ENCODE data around the gene PRELP.

Gene PRELP

DNA sequence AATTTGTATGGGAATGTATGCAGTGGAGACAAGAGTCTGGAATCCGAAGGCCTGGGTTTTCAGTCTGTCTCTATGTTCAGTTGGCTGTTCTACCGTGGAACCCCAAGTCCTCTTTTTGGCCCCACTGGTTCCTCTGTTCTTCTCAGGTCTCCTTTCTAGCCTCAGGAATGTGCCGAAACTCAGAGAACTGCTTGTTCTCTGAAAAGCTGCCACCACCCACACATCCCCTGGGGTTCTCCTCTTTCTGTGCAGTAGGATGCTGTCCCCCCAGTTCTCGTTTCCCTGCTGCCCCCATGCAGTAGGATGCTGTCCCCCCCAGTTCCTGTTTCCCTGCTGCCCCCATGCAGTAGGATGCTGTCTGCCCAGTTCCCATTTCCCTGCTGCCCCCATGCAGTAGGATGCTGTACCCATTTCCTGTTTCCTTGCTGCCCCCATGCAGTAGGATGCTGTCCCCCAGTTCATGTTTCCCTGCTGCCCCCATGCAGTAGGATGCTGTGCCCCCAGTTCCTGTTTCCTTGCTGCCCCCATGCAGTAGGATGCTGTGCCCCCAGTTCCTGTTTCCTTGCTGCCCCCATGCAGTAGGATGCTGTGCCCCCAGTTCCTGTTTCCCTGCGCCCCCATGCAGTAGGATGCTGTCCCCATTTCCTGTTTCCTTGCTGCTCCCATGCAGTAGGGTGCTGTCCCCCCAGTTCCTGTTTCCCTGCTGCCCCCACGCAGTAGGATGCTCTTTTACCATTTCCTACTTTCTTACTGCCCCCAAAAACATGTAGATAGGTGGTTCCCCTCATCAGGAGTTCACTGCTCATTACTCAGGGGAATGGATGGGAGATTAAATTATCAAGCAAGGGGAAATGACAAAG is 53.6 kb downstream of the PRELP start:
- in situ Hi-C loops (cut with MboI; ENCODE audit: low sequenced_read_pairs, unreplicated experiment): no loop called here
- TF ChIP-seq CTCF (IDR thresholded peaks at IDR 0.05; ENCODE audit: borderline replicate concordance, control extremely low read depth, extremely low read depth, insufficient read depth, missing control alignments): no peak
- DNase-seq (ENCODE audit: low spot score): no peak

DNA sequence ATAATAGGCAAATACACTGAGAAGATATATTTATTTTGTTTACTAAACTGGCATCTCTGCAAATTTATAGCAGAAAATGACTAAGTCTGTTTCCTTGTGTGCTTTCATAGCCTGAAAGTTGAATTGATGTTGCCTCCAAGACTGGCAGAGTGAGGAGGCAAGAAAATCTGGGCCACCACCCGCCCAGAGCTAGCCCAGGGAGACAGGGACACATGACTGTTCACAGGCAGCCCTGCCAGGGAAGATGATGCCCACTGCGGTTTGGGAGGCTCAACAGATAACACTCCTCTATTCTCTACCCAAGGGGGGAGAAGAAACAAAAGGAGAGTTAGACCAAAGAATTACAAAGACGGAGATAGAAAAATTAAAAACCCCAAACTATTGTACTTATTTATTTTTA is 55.5 kb downstream of the PRELP start:
- TF ChIP-seq CTCF (IDR thresholded peaks at IDR 0.05; ENCODE audit: borderline replicate concordance, control extremely low read depth, extremely low read depth, insufficient read depth, missing control alignments): no peak
- in situ Hi-C loops (cut with MboI; ENCODE audit: low sequenced_read_pairs, unreplicated experiment): no loop called here
- DNase-seq (ENCODE audit: low spot score): no peak

DNA sequence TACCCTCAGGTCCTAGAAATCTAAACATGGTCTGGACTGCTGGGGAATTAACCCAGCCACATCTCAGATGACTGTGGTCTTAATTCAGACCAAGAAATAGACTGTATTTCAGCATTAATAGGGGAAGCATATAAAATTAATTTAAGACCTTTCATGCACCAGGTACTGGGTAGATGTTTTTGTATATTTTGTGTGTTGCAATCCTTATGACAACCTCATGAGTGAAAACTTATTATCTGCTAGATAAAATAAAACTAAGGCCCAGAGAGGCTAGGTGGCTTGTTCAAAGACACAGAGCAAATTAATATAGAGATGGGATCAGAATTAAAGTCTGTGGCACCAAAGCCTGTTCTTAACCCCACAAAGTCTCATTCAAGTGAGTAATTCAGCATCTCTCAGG is 58.4 kb downstream of the PRELP start:
- no peak for TF ChIP-seq CTCF (IDR thresholded peaks at IDR 0.05; ENCODE audit: borderline replicate concordance, control extremely low read depth, extremely low read depth, insufficient read depth, missing control alignments)
- no peak for DNase-seq (ENCODE audit: low spot score)
- in situ Hi-C loops (cut with MboI; ENCODE audit: low sequenced_read_pairs, unreplicated experiment): no loop called here

GRCh38 chr1:203534526-203534925 is 58.9 kb downstream of the PRELP start:
- TF ChIP-seq CTCF (IDR thresholded peaks at IDR 0.05; ENCODE audit: borderline replicate concordance, control extremely low read depth, extremely low read depth, insufficient read depth, missing control alignments): no peak
- DNase-seq (ENCODE audit: low spot score): no peak
- in situ Hi-C loops (cut with MboI; ENCODE audit: low sequenced_read_pairs, unreplicated experiment): no loop called here

GRCh38 chr1:203536575-203536974 is 61.0 kb downstream of the PRELP start:
- TF ChIP-seq CTCF (IDR thresholded peaks at IDR 0.05; ENCODE audit: borderline replicate concordance, control extremely low read depth, extremely low read depth, insufficient read depth, missing control alignments): no peak
- in situ Hi-C loops (cut with MboI; ENCODE audit: low sequenced_read_pairs, unreplicated experiment): no loop called here
- no peak for DNase-seq (ENCODE audit: low spot score)

DNA sequence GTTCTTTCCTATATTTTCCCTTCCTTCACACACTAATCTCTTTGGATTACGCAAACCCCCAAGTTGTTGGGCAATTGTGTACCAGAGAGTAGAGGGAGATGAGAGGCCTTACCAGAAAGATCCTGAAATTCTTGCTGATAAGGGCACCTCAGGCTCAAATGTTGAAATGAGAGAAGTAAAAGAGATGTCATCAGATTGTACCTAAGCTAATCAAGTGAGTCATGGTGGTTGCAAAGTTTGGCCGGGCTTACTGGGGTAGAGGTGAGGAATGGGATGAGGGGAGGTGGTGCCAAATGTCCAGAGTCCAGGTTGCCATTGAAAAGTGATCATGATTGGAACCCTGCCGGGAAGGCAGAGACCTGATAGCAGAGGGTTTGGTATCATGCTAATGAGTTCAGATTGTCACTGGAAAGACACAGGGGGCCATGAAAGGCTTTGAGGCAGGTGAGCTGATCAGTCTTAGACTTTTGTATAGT is 61.4 kb downstream of the PRELP start:
- no peak for TF ChIP-seq CTCF (IDR thresholded peaks at IDR 0.05; ENCODE audit: borderline replicate concordance, control extremely low read depth, extremely low read depth, insufficient read depth, missing control alignments)
- no peak for DNase-seq (ENCODE audit: low spot score)
- in situ Hi-C loops (cut with MboI; ENCODE audit: low sequenced_read_pairs, unreplicated experiment): no loop called here
